ENCODE data around the gene RNASE13. TPM values are rescaled to one million over a fixed set of nuclear protein-coding genes. Genes with fewer than 3 reads are reported as not detected.

RNASE13 gene
- total RNA-seq, 2 donors from 2014 or later = not detected

DNA sequence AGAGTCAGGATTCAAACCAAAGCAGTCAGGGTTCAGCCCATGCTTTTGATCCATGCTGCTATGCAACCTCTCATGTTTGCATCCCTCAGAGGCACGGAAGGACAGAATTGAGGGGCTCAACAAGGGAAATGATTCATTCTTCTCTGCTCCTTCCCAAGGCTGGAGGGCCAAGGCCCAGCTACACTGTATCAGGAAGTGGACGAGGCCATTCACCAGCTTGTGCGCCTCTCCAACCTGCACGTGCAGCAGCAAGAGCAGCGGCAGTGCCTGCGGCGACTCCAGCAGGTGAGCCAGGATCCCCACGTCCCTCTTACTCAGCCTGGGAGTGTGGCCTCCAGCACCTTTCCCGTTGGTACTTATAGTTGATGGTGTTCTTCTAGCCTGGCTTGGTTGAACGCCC, 44.1 kb upstream of the RNASE13 start:
- no peaks in the 10 kb centered on the region for H3K4me1 ChIP-seq
- peaks cover 17 to 31% of the 10 kb centered on the region in 2 donors for H3K36me3 ChIP-seq (replicated peaks in 1 of 2; ENCODE audit: insufficient read depth in 1 of 2, low read depth in 2 of 2)
- no peak overlapping the region for H3K4me3 ChIP-seq
- intact Hi-C loops (cut with DNase I) = no loop called here
- no peak overlapping the region for H3K27ac ChIP-seq
- TF ChIP-seq CTCF (IDR thresholded peaks at IDR 0.05) (no peak), POLR2A (IDR thresholded peaks at IDR 0.05) (no peak)
- no peak for DNase-seq
- WGBS, 2 donors = 77 to 87% methylated on average over 6 to 9 of the region's 10 CpGs
- H3K9me3 ChIP-seq = no peaks in the 10 kb centered on the region
- H3K27me3 ChIP-seq = no peaks in the 10 kb centered on the region
- ATAC-seq = no peak

- intact Hi-C loops (cut with DNase I) = no loop called here
- Histone ChIP-seq H3K4me3 (no peak overlapping the region), H3K36me3 (replicated peaks in 1 of 2; ENCODE audit: insufficient read depth in 1 of 2, low read depth in 2 of 2) (peaks cover 17 to 31% of the 10 kb centered on the region in 2 donors), H3K27ac (no peak overlapping the region), H3K9me3 (no peaks in the 10 kb centered on the region), H3K27me3 (no peaks in the 10 kb centered on the region), H3K4me1 (no peaks in the 10 kb centered on the region)
- WGBS, 2 donors = 90 to 91% methylated on average over 5 of the region's 5 CpGs
- TF ChIP-seq CTCF (IDR thresholded peaks at IDR 0.05) (no peak), POLR2A (IDR thresholded peaks at IDR 0.05) (no peak)
- ATAC-seq (no peak), DNase-seq (no peak)
These were observed 43.7 kb upstream of the RNASE13 start for GRCh38 chr14:21078287-21078686.

GRCh38 chr14:21077672-21078071, 43.1 kb upstream of the RNASE13 start:
- Histone ChIP-seq H3K36me3 (replicated peaks in 1 of 2; ENCODE audit: insufficient read depth in 1 of 2, low read depth in 2 of 2) (peaks cover 17 to 30% of the 10 kb centered on the region in 2 donors), H3K4me1 (peaks cover 5% of the 10 kb centered on the region), H3K27me3 (no peaks in the 10 kb centered on the region), H3K27ac (no peak overlapping the region), H3K4me3 (no peak overlapping the region), H3K9me3 (no peaks in the 10 kb centered on the region)
- no peak for TF ChIP-seq POLR2A (IDR thresholded peaks at IDR 0.05)
- no peak for TF ChIP-seq CTCF (IDR thresholded peaks at IDR 0.05)
- ATAC-seq (no peak), DNase-seq (no peak)
- intact Hi-C loops (cut with DNase I) = no loop called here
- 75 to 85% methylated on average over 2 of the region's 2 CpGs for WGBS, 2 donors

- intact Hi-C loops (cut with DNase I) = no loop called here
- H3K27ac ChIP-seq = no peak overlapping the region
- WGBS, 2 donors = 85% methylated on average over 9 of the region's 9 CpGs
- no peaks in the 10 kb centered on the region for H3K27me3 ChIP-seq
- H3K36me3 ChIP-seq (replicated peaks in 1 of 2; ENCODE audit: insufficient read depth in 1 of 2, low read depth in 2 of 2) = peaks cover 4 to 18% of the 10 kb centered on the region in 2 donors
- H3K9me3 ChIP-seq = no peaks in the 10 kb centered on the region
- H3K4me3 ChIP-seq = no peak overlapping the region
- peaks cover 17% of the 10 kb centered on the region for H3K4me1 ChIP-seq
- no peak for TF ChIP-seq CTCF (IDR thresholded peaks at IDR 0.05)
- TF ChIP-seq POLR2A (IDR thresholded peaks at IDR 0.05) = no peak
- DNase-seq (no peak), ATAC-seq (no peak)
These were observed 41.3 kb upstream of the RNASE13 start for GRCh38 chr14:21075719-21076437.

Measured in body of pancreas (tissue), 4 donors.